KBM-7 (cell line): ENCODE measurements around the gene DIPK1C.

Experiments used
- DNase-seq: peaks from one replicate; pipeline ENCODE4 v3.0.0-alpha.2; 2015
- in situ Hi-C: fragments of 300-500 bp; cut with MboI; formaldehyde crosslinking; loops from 2 replicates; pipeline ENCODE4 v1.14.3; 2020; ENCODE audit warnings: low sequenced_read_pairs, low pct_unique_long_range_greater_than_20kb, mixed read lengths

DIPK1C gene

GRCh38 chr18:74397572-74397971 lies 59.5 kb downstream of the DIPK1C start:
- in situ Hi-C loops = no loop called here
- no peak for DNase-seq

- in situ Hi-C loops = no loop called here
- DNase-seq = no peak
Measured at GRCh38 chr18:74396171-74397169, 60.6 kb downstream of the DIPK1C start.

GRCh38 chr18:74395648-74396154 lies 61.4 kb downstream of the DIPK1C start:
- DNase-seq = no peak
- in situ Hi-C loops = no loop called here

GRCh38 chr18:74395006-74395405 lies 62.1 kb downstream of the DIPK1C start:
- in situ Hi-C loops = no loop called here
- DNase-seq = no peak

- in situ Hi-C loops = no loop called here
- no peak for DNase-seq
Measured at GRCh38 chr18:74392323-74392722, 64.8 kb downstream of the DIPK1C start.

- in situ Hi-C loops = no loop called here
- DNase-seq = peak; percentile 30
Measured at GRCh38 chr18:74390900-74391299, 66.2 kb downstream of the DIPK1C start.

- peak; percentile 24 for DNase-seq
- in situ Hi-C loops = no loop called here
Measured at GRCh38 chr18:74389991-74390390, 67.1 kb downstream of the DIPK1C start.

- in situ Hi-C loops = no loop called here
- no peak for DNase-seq
Measured at GRCh38 chr18:74389171-74389927, 67.8 kb downstream of the DIPK1C start.

- in situ Hi-C loops = no loop called here
- DNase-seq = no peak
Measured at GRCh38 chr18:74388227-74388626, 68.9 kb downstream of the DIPK1C start.

- no peak for DNase-seq
- in situ Hi-C loops = no loop called here
Measured at GRCh38 chr18:74387383-74387782, 69.7 kb downstream of the DIPK1C start.
